GM19372 (cell line): ENCODE data around the gene MMP20.
"Not testable (repeated sequence)": the region's sequence is repeated elsewhere in the genome, so short reads cannot be mapped to it uniquely, and the experiment has no call there.

Experiments
- ATAC-seq: cut with Tn5 transposase; IDR thresholded peaks from one replicate; pipeline ENCODE4 v1.9.1; 2021; ENCODE audit warnings: mild to moderate bottlenecking, low read depth, moderate library complexity; ENCODE audit not compliant: unreplicated experiment

Gene MMP20

GRCh38 chr11:102625177-102625576, at the start of gene MMP20:
TSS of gene MMP20 (minus strand) at chr11:102625332. CDS start at chr11:102625319, 13 bp downstream.
- ATAC-seq, result no peak

GRCh38 chr11:102669664-102670063, 44.5 kb upstream of the MMP20 start:
- ATAC-seq, result no peak

GRCh38 chr11:102666331-102666957, 41.3 kb upstream of the MMP20 start:
- ATAC-seq, result peak; percentile 62

- ATAC-seq, result no peak
Measured at GRCh38 chr11:102664001-102664752, 39.0 kb upstream of the MMP20 start.

GRCh38 chr11:102662607-102663006, 37.5 kb upstream of the MMP20 start:
- ATAC-seq, result no peak

- no peak for ATAC-seq
Measured at GRCh38 chr11:102661040-102661439, 35.9 kb upstream of the MMP20 start.

- no peak for ATAC-seq
Measured at GRCh38 chr11:102656528-102656927, 31.4 kb upstream of the MMP20 start.

GRCh38 chr11:102655547-102655946, 30.4 kb upstream of the MMP20 start:
- no peak for ATAC-seq

GRCh38 chr11:102654761-102655160, 29.6 kb upstream of the MMP20 start:
- no peak for ATAC-seq

GRCh38 chr11:102653744-102654291, 28.7 kb upstream of the MMP20 start:
- ATAC-seq, result no peak

- no peak for ATAC-seq
Measured at GRCh38 chr11:102647430-102647829, 22.3 kb upstream of the MMP20 start.

GRCh38 chr11:102643941-102644340, 18.8 kb upstream of the MMP20 start:
- no peak for ATAC-seq

GRCh38 chr11:102640946-102641345, 15.8 kb upstream of the MMP20 start:
- no peak for ATAC-seq

- no peak for ATAC-seq
Measured at GRCh38 chr11:102639656-102640055, 14.5 kb upstream of the MMP20 start.

GRCh38 chr11:102637731-102638130, 12.6 kb upstream of the MMP20 start:
- ATAC-seq, result no peak

GRCh38 chr11:102633385-102634026, 8.4 kb upstream of the MMP20 start:
- no peak for ATAC-seq

- ATAC-seq, result no peak
Measured at GRCh38 chr11:102632026-102632425, 6.9 kb upstream of the MMP20 start.

GRCh38 chr11:102630598-102631448, 5.7 kb upstream of the MMP20 start:
- ATAC-seq, result no peak

- ATAC-seq, result not testable (repeated sequence)
Measured at GRCh38 chr11:102629908-102630307, 4.8 kb upstream of the MMP20 start.

GRCh38 chr11:102626676-102627075, 1.5 kb upstream of the MMP20 start:
- ATAC-seq, result no peak
